Brain microvascular endothelial cell (primary cell): ENCODE measurements around the gene SRGAP2B.
"Not testable (repeated sequence)": the region's sequence is repeated elsewhere in the genome, so short reads cannot be mapped to it uniquely, and the experiment has no call there.

Source experiments
- DNase-seq: peaks from one replicate; pipeline ENCODE4 v3.0.0-alpha.2; 2020
- H3K27ac ChIP-seq: fragments of 250-450 bp; sonication (Bioruptor Pico); 2 replicates; pipeline ENCODE4 v1.5.1; 2020; ENCODE audit warnings: mild to moderate bottlenecking, moderate library complexity
- H3K27me3 ChIP-seq: fragments of 250-450 bp; sonication (Bioruptor Pico); replicated peaks from 2 replicates; pipeline ENCODE4 v1.5.1; 2020; ENCODE audit warnings: mild to moderate bottlenecking
- H3K36me3 ChIP-seq: fragments of 250-450 bp; sonication (Bioruptor Pico); replicated peaks from 2 replicates; pipeline ENCODE4 v1.5.1; 2020; ENCODE audit warnings: mild to moderate bottlenecking
- H3K4me3 ChIP-seq: 2 replicates; pipeline ENCODE4 v1.5.1; 2011; ENCODE audit warnings: low read depth, mild to moderate bottlenecking, control low read depth, low read length, moderate library complexity
- in situ Hi-C: cut with HindIII; loops from 2 replicates; pipeline ENCODE4 v1.10.0; 2017; ENCODE audit warnings: low sequenced_read_pairs, low pct_ligation_motif_present

SRGAP2B gene

GRCh38 chr1:145041519-145041918 is 53.6 kb downstream of the SRGAP2B start:
- H3K27me3 ChIP-seq, DNase-seq, H3K36me3 ChIP-seq, H3K4me3 ChIP-seq, in situ Hi-C loops, H3K27ac ChIP-seq: not testable (repeated sequence)

- H3K27ac ChIP-seq, H3K36me3 ChIP-seq, H3K27me3 ChIP-seq, in situ Hi-C loops, H3K4me3 ChIP-seq, DNase-seq: not testable (repeated sequence)
Measured at GRCh38 chr1:145036019-145036418, 59.1 kb downstream of the SRGAP2B start.

- H3K27me3 ChIP-seq, H3K27ac ChIP-seq, H3K36me3 ChIP-seq, DNase-seq, in situ Hi-C loops, H3K4me3 ChIP-seq: not testable (repeated sequence)
Measured at GRCh38 chr1:145033523-145033922, 61.6 kb downstream of the SRGAP2B start.

GRCh38 chr1:145027251-145027650 is 67.9 kb downstream of the SRGAP2B start:
- DNase-seq, in situ Hi-C loops, H3K36me3 ChIP-seq, H3K27ac ChIP-seq, H3K4me3 ChIP-seq, H3K27me3 ChIP-seq: not testable (repeated sequence)

GRCh38 chr1:145025286-145025685 is 69.8 kb downstream of the SRGAP2B start:
- H3K27ac ChIP-seq, H3K36me3 ChIP-seq, H3K27me3 ChIP-seq, H3K4me3 ChIP-seq, DNase-seq, in situ Hi-C loops: not testable (repeated sequence)

GRCh38 chr1:145022259-145022658 is 72.9 kb downstream of the SRGAP2B start:
- H3K27ac ChIP-seq, H3K27me3 ChIP-seq, in situ Hi-C loops, DNase-seq, H3K4me3 ChIP-seq, H3K36me3 ChIP-seq: not testable (repeated sequence)

- H3K27me3 ChIP-seq, DNase-seq, H3K36me3 ChIP-seq, H3K27ac ChIP-seq, H3K4me3 ChIP-seq, in situ Hi-C loops: not testable (repeated sequence)
Measured at GRCh38 chr1:145021749-145022148, 73.4 kb downstream of the SRGAP2B start.

- H3K4me3 ChIP-seq, H3K27me3 ChIP-seq, DNase-seq, H3K36me3 ChIP-seq, H3K27ac ChIP-seq, in situ Hi-C loops: not testable (repeated sequence)
Measured at GRCh38 chr1:145019709-145020108, 75.4 kb downstream of the SRGAP2B start.

- H3K27me3 ChIP-seq, DNase-seq, H3K36me3 ChIP-seq, H3K4me3 ChIP-seq, H3K27ac ChIP-seq, in situ Hi-C loops: not testable (repeated sequence)
Measured at GRCh38 chr1:145017725-145018124, 77.4 kb downstream of the SRGAP2B start.

- H3K36me3 ChIP-seq, H3K27ac ChIP-seq, DNase-seq, H3K4me3 ChIP-seq, in situ Hi-C loops, H3K27me3 ChIP-seq: not testable (repeated sequence)
Measured at GRCh38 chr1:145016492-145016862, 78.7 kb downstream of the SRGAP2B start.

- H3K27ac ChIP-seq, H3K4me3 ChIP-seq, in situ Hi-C loops: not testable (repeated sequence)
Measured at GRCh38 chr1:145015744-145016491, 79.2 kb downstream of the SRGAP2B start.

GRCh38 chr1:145013353-145013752 is 81.8 kb downstream of the SRGAP2B start:
- H3K27me3 ChIP-seq, DNase-seq, H3K4me3 ChIP-seq, in situ Hi-C loops, H3K36me3 ChIP-seq, H3K27ac ChIP-seq: not testable (repeated sequence)

More at GRCh38 chr1:145015744-145016491, 79.2 kb downstream of the SRGAP2B start:
- H3K27me3 ChIP-seq, H3K36me3 ChIP-seq, DNase-seq: not testable (repeated sequence)

- H3K4me3 ChIP-seq, in situ Hi-C loops, H3K36me3 ChIP-seq, H3K27ac ChIP-seq, DNase-seq, H3K27me3 ChIP-seq: not testable (repeated sequence)
Measured at GRCh38 chr1:145011811-145012210, 83.3 kb downstream of the SRGAP2B start.

- H3K4me3 ChIP-seq, in situ Hi-C loops, DNase-seq, H3K27me3 ChIP-seq, H3K27ac ChIP-seq, H3K36me3 ChIP-seq: not testable (repeated sequence)
Measured at GRCh38 chr1:145010580-145010979, 84.5 kb downstream of the SRGAP2B start.

GRCh38 chr1:145009928-145010327 is 85.2 kb downstream of the SRGAP2B start:
- H3K36me3 ChIP-seq, H3K27ac ChIP-seq, in situ Hi-C loops, H3K27me3 ChIP-seq, H3K4me3 ChIP-seq: not testable (repeated sequence)
- peak; percentile 18 for DNase-seq
